K562 (cell line): Measurements from ENCODE around the gene ATP1A2. TPM values are rescaled to one million over a fixed set of nuclear protein-coding genes. Genes with fewer than 3 reads are reported as not detected.

Source experiments
- AFF1 ChIP-seq, 2 experiments: fragments of 450-650 bp; IDR thresholded peaks; 2 replicates each; pipeline ENCODE4 v1.6.1; 2018; ENCODE audit warnings: mild to moderate bottlenecking in 2 of 2, low read depth in 1 of 2; ENCODE audit not compliant: partially characterized antibody in 2 of 2
- DPF2 ChIP-seq: fragments of 450-650 bp; IDR thresholded peaks from 2 replicates; pipeline ENCODE4 v1.6.1; 2016
- JUN ChIP-seq, 2 experiments: sonication (generic) in 1 of 2; formaldehyde crosslinking in 1 of 2; IDR thresholded peaks; 2 replicates each; pipeline versions ENCODE4 v1.6.1 to v1.8.0; 2012 to 2022; ENCODE audit warnings: borderline replicate concordance in 2 of 2, mild to moderate bottlenecking in 2 of 2, improper control_type of control experiment in 1 of 2, low read depth in 1 of 2, low read length in 1 of 2, missing genetic modification reagents in 1 of 2
- MEF2A ChIP-seq: IDR thresholded peaks from 2 replicates; pipeline ENCODE4 v1.6.1; 2011; ENCODE audit warnings: low read depth, mild to moderate bottlenecking, low read length, moderate library complexity; ENCODE audit not compliant: control insufficient read depth
- MYC ChIP-seq, 2 experiments: fragments of 250-450 bp in 1 of 2; sonication (Bioruptor Pico) in 1 of 2; IDR thresholded peaks; 2 replicates each; pipeline versions ENCODE4 v1.5.1 to v1.6.1; 2012 to 2021; ENCODE audit warnings: low read depth in 2 of 2, borderline replicate concordance in 1 of 2, improper control_type of control experiment in 1 of 2, low read length in 1 of 2, mild to moderate bottlenecking in 1 of 2, moderate library complexity in 1 of 2
- PHF8 ChIP-seq: fragments of 200-600 bp; sonication (generic); IDR thresholded peaks from 2 replicates; pipeline ENCODE4 v1.6.1; 2012; ENCODE audit warnings: mixed run types, mild to moderate bottlenecking, inconsistent platforms, low read length, moderate library complexity, borderline replicate concordance
- PML ChIP-seq: IDR thresholded peaks from 2 replicates; pipeline ENCODE4 v1.6.1; 2012; ENCODE audit warnings: low read length, inconsistent platforms
- PREB ChIP-seq: sonication (generic); formaldehyde crosslinking; IDR thresholded peaks from 2 replicates; pipeline ENCODE4 v1.8.1; 2023; ENCODE audit warnings: mild to moderate bottlenecking, missing genetic modification reagents
- PTTG1 ChIP-seq: fragments of 450-650 bp; IDR thresholded peaks from 2 replicates; pipeline ENCODE4 v1.6.1; 2016; ENCODE audit warnings: low read depth, mild to moderate bottlenecking, missing genetic modification characterization, missing compliant biosample characterization
- RBFOX2 ChIP-seq: fragments of 200-400 bp; formaldehyde crosslinking; IDR thresholded peaks from 2 replicates; pipeline ENCODE4 v1.6.1; 2017; ENCODE audit warnings: low read depth, mild to moderate bottlenecking, low read length, moderate library complexity
- RREB1 ChIP-seq: fragments of 250-450 bp; sonication (Bioruptor Pico); IDR thresholded peaks from 2 replicates; pipeline ENCODE4 v1.4.0; 2020
- THRB ChIP-seq: fragments of 450-650 bp; formaldehyde crosslinking; conservative IDR thresholded peaks from 2 replicates; pipeline ENCODE4 v1.4.0; 2022; ENCODE audit warnings: mild to moderate bottlenecking, missing genetic modification characterization
- WHSC1 ChIP-seq: IDR thresholded peaks from one replicate; pipeline ENCODE4 v1.6.1; 2012; ENCODE audit warnings: low read length, control low read depth, inconsistent platforms
- polyA plus RNA-seq, 8 experiments: library from polyadenylated mRNA; depleted of rRNA in 4 of 8; stranded (reverse) in 5 of 8; unstranded in 3 of 8; fragments of >200 nt; fragmentation: Nextera tagmentation in 2 of 8; fragmentation: Illumina TruSeq in 1 of 8; extraction: Ambion mirVana in 2 of 8; extraction: Trizol in 1 of 8; gene quantifications; 2 replicates each; pipeline versions ENCODE4 v1.2.1 to v1.2.3, GENCODE V29; 2011 to 2014; ENCODE audit warnings: inconsistent platforms in 1 of 8, missing spikeins in 1 of 8
- total RNA-seq, 7 experiments: library from RNA; depleted of rRNA in 6 of 7; stranded (reverse); fragments of >200 nt in 6 of 7; fragmentation: Illumina TruSeq in 2 of 7; extraction: Trizol in 2 of 7; gene quantifications; 2 replicates each; pipeline versions ENCODE4 v1.2.1 to v1.2.3, GENCODE V29; 2011 to 2021; ENCODE audit warnings: low replicate concordance in 1 of 7

Gene ATP1A2
- total and polyA plus RNA-seq, 9 of the 15 experiments (the other 6 are each of a cell fraction or from before 2014, with no cell fraction given), result 0.04 to 0.11 (median 0.09) TPM; not detected in 6

GRCh38 chr1:160108888-160109662 lies 6.5 kb upstream of the ATP1A2 start (continued):
- 0 out of 2 replicates have a peak, but pooled peaks have one; percentile 6 for TF ChIP-seq JUN (IDR thresholded peaks at IDR 0.05; ENCODE audit: borderline replicate concordance, low read depth, low read length)
- no peak for TF ChIP-seq JUN (CRISPR knock-in tag; IDR thresholded peaks at IDR 0.05; ENCODE audit: borderline replicate concordance)
- no peak for TF ChIP-seq MEF2A
- TF ChIP-seq DPF2, result peak; percentile 36; the same call in 1 of the 2 replicates
- peak; percentile 99 for TF ChIP-seq MYC (IDR thresholded peaks at IDR 0.05; ENCODE audit: low read depth, low read length)
- TF ChIP-seq MYC (CRISPR knock-in tag; IDR thresholded peaks at IDR 0.05; ENCODE audit: borderline replicate concordance, low read depth), result no peak
- TF ChIP-seq RBFOX2, result no peak
- no peak for TF ChIP-seq PML
- TF ChIP-seq PHF8, result no peak
- no peak for TF ChIP-seq PTTG1 (tag)
- peak in 1 of 2 experiments; percentile 27 for TF ChIP-seq AFF1 (IDR thresholded peaks at IDR 0.05; ENCODE audit: low read depth in 1 of 2, partially characterized antibody in 2 of 2)
- TF ChIP-seq THRB (CRISPR knock-in tag), result no peak
- no peak for TF ChIP-seq WHSC1
- TF ChIP-seq PREB (CRISPR knock-in tag), result no peak
- TF ChIP-seq RREB1 (CRISPR knock-in tag), result no peak
